Uterus (tissue), 4 donors: ENCODE measurements around the gene XXYLT1. TPM values are rescaled to one million over a fixed set of nuclear protein-coding genes. Genes with fewer than 3 reads are reported as not detected.

Source experiments
- DNase-seq, 2 donors: peaks; one replicate each; pipeline ENCODE4 v3.0.0-alpha.2; 2019 to 2020
- H3K27ac ChIP-seq, 2 donors: fragments of 200-600 bp; sonication (generic); 1 replicate in 1 of 2; 2 replicates in 1 of 2; pipeline ENCODE4 v1.5.1; 2016 to 2018
- H3K27me3 ChIP-seq, 2 donors: fragments of 200-600 bp; sonication (generic); one replicate each; pipeline ENCODE4 v1.5.1; 2018 to 2019; ENCODE audit warnings: control low read depth in 1 of 2
- H3K36me3 ChIP-seq, 2 donors: fragments of 200-600 bp; sonication (generic); one replicate each; pipeline ENCODE4 v1.5.1; 2019; ENCODE audit warnings: control low read depth in 1 of 2
- H3K4me1 ChIP-seq, 2 donors: fragments of 200-600 bp; sonication (generic); one replicate each; pipeline ENCODE4 v1.5.1; 2018 to 2019; ENCODE audit warnings: control low read depth in 1 of 2
- H3K4me3 ChIP-seq, 2 donors: fragments of 200-600 bp; sonication (generic); 1 replicate in 1 of 2; 2 replicates in 1 of 2; pipeline ENCODE4 v1.5.1; 2018 to 2019; ENCODE audit warnings: mild to moderate bottlenecking in 1 of 2
- H3K9me3 ChIP-seq, 2 donors: fragments of 200-600 bp; sonication (generic); one replicate each; pipeline ENCODE4 v1.5.1; 2019; ENCODE audit warnings: control low read depth in 1 of 2
- POLR2A ChIP-seq, 2 donors: fragments of 450-650 bp; IDR thresholded peaks; one replicate each; pipeline ENCODE4 v1.6.1; 2016; ENCODE audit warnings: antibody characterized with exemption in 2 of 2, mild to moderate bottlenecking in 1 of 2, moderate library complexity in 1 of 2
- intact Hi-C: fragments of 100-400 bp; cut with DNase I; formaldehyde crosslinking; loops from one replicate; pipeline ENCODE4 v1.15.1; 2023; ENCODE audit warnings: low total_unique reads
- total RNA-seq, 4 donors: library from RNA; depleted of rRNA in 3 of 4; stranded (reverse); fragments of >200 nt in 3 of 4; gene quantifications; one replicate each; pipeline versions ENCODE4 v1.1.0 to v1.2.4, GENCODE V29; 2014 to 2023
- TF ChIP-seq, protein P1 (sequence below), 4 experiments: fragments of 200-600 bp in 2 of 4; fragments of 450-650 bp in 2 of 4; sonication (generic) in 2 of 4; IDR thresholded peaks; one replicate each; pipeline ENCODE4 v1.5.1; 2016 to 2019; ENCODE audit warnings: antibody characterized with exemption in 4 of 4, mild to moderate bottlenecking in 2 of 4, moderate library complexity in 1 of 4
- donor health status: DM: yes; HTN: yes; CAD: no.

Gene XXYLT1
- total RNA-seq, 4 donors from 2014 or later, result 10.6 to 52.5 (median 23.8) TPM

DNA sequence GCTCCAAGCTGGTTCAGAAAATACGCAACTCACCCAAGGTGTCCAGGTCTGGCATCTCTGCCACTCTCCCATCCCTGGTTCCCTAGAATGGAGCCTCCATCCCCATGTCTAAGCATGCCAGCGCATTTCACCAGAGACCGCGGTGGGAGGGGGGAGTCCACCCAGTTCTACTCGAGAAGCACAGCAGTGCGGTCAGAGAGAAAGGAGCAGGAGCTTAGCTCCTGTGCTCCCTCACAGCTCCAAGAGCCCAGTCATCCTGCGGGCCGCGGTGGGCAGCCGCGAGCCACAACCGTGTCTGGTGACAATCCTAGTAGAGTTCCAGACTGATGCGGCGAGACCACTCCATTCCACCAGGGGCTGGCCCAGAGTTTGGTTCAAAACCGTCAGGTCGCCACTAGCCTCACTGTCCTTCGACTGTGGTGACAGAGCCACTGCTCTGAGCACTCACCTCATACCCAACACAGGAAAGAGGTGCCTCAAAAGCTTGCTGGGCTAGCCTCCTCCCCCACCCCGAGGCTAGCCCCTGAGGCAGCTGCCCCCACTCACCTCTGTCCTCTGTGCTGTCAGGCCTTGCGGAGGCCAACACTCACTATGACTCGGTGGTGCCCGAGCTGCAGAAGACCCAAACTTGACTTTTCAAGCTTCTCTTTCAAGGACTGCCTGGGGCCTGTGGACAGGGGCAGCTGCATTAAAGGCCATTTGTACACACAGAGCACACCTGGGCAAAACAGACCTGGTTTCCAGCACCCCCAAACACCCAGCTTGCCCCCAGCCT, 185.4 kb downstream of the XXYLT1 start:
- H3K9me3 ChIP-seq, result no peaks in the 10 kb centered on the region
- TF ChIP-seq, protein P1, sequence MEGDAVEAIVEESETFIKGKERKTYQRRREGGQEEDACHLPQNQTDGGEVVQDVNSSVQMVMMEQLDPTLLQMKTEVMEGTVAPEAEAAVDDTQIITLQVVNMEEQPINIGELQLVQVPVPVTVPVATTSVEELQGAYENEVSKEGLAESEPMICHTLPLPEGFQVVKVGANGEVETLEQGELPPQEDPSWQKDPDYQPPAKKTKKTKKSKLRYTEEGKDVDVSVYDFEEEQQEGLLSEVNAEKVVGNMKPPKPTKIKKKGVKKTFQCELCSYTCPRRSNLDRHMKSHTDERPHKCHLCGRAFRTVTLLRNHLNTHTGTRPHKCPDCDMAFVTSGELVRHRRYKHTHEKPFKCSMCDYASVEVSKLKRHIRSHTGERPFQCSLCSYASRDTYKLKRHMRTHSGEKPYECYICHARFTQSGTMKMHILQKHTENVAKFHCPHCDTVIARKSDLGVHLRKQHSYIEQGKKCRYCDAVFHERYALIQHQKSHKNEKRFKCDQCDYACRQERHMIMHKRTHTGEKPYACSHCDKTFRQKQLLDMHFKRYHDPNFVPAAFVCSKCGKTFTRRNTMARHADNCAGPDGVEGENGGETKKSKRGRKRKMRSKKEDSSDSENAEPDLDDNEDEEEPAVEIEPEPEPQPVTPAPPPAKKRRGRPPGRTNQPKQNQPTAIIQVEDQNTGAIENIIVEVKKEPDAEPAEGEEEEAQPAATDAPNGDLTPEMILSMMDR (IDR thresholded peaks at IDR 0.05), result no peak
- TF ChIP-seq POLR2A (IDR thresholded peaks at IDR 0.05), result no peak
- H3K36me3 ChIP-seq, result no peaks in the 10 kb centered on the region
- H3K27me3 ChIP-seq, result no peaks in the 10 kb centered on the region
- H3K27ac ChIP-seq, result no peak overlapping the region
- intact Hi-C loops, result no loop called here
- no peak overlapping the region for H3K4me3 ChIP-seq
- no peaks in the 10 kb centered on the region for H3K4me1 ChIP-seq
- DNase-seq, result no peak

GRCh38 chr3:195084746-195085145, 186.2 kb downstream of the XXYLT1 start:
- no peak overlapping the region for H3K4me3 ChIP-seq
- DNase-seq, result no peak
- intact Hi-C loops, result no loop called here

GRCh38 chr3:195083659-195084058, 187.3 kb downstream of the XXYLT1 start:
- TF ChIP-seq, protein P1 (IDR thresholded peaks at IDR 0.05), result no peak
- TF ChIP-seq POLR2A (IDR thresholded peaks at IDR 0.05), result no peak
- Histone ChIP-seq H3K4me1 (no peaks in the 10 kb centered on the region), H3K27me3 (no peaks in the 10 kb centered on the region), H3K4me3 (no peak overlapping the region), H3K27ac (no peak overlapping the region), H3K9me3 (no peaks in the 10 kb centered on the region), H3K36me3 (no peaks in the 10 kb centered on the region)
- intact Hi-C loops, result no loop called here
- no peak for DNase-seq

More at GRCh38 chr3:195084746-195085145, 186.2 kb downstream of the XXYLT1 start:
- Histone ChIP-seq H3K27ac (no peak overlapping the region), H3K9me3 (no peaks in the 10 kb centered on the region), H3K27me3 (no peaks in the 10 kb centered on the region), H3K36me3 (no peaks in the 10 kb centered on the region), H3K4me1 (no peaks in the 10 kb centered on the region)
- TF ChIP-seq, protein P1 (IDR thresholded peaks at IDR 0.05), result no peak
- no peak for TF ChIP-seq POLR2A (IDR thresholded peaks at IDR 0.05)

- Histone ChIP-seq H3K36me3 (no peaks in the 10 kb centered on the region), H3K27me3 (no peaks in the 10 kb centered on the region), H3K4me3 (no peak overlapping the region), H3K4me1 (no peaks in the 10 kb centered on the region), H3K27ac (no peak overlapping the region), H3K9me3 (no peaks in the 10 kb centered on the region)
- no peak for DNase-seq
- intact Hi-C loops, result no loop called here
- TF ChIP-seq POLR2A (IDR thresholded peaks at IDR 0.05), result no peak
- TF ChIP-seq, protein P1 (IDR thresholded peaks at IDR 0.05), result no peak
Observed at GRCh38 chr3:195082811-195083210, 188.1 kb downstream of the XXYLT1 start.

- no peak overlapping the region for H3K27ac ChIP-seq
- no peak overlapping the region for H3K4me3 ChIP-seq
- H3K9me3 ChIP-seq, result no peaks in the 10 kb centered on the region
- H3K4me1 ChIP-seq, result no peaks in the 10 kb centered on the region
- intact Hi-C loops, result no loop called here
- no peaks in the 10 kb centered on the region for H3K36me3 ChIP-seq
- no peak for DNase-seq
- TF ChIP-seq POLR2A (IDR thresholded peaks at IDR 0.05), result no peak
- TF ChIP-seq, protein P1 (IDR thresholded peaks at IDR 0.05), result no peak
- H3K27me3 ChIP-seq, result no peaks in the 10 kb centered on the region
Observed at GRCh38 chr3:195081242-195081963, 189.6 kb downstream of the XXYLT1 start.
